ENCODE measurements around the gene CLDN17. TPM values are rescaled to one million over a fixed set of nuclear protein-coding genes. Genes with fewer than 3 reads are reported as not detected.

CLDN17 gene
- total RNA-seq, 1 donor from 2014 or later, result 1.1 TPM

DNA sequence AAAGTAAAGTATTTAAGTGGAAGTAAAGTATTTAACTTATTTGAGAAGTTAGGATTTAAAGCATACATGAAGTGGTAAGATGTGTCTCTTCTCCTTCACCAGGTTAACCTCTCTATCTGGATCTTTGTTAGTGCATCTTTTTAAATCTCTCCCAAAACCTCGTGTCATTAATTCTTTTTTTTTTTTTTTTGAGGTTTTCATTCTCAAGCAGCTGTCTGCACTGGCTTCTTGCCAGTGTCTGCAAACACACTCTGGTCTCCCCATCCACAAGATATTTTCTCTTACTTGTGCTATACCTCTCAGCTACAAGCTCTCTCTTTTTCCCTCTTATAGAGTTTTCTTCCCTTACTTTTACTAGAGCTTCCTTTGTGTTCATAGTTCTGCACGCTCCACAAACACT, 49.0 kb downstream of the CLDN17 start:
- DNase-seq, result no peak

DNA sequence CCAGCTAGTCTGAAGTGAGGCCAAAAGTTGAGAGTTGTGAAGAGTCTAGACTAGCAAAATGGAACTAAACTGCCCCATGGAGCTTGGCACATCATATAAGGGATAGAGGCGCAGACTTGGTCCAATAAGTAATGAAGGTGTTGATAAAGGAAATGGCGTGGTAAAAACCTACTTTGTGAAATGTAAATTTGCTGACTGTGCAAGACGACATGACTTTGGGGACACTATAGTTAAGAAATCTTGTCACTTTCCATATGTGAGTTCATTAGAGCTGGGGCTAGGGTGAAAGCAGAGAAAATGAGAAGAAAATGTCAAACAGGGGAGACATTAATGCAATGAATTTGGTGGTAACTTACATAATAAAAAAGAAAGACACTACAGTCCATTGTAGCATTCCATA, 50.1 kb downstream of the CLDN17 start:
- DNase-seq, result no peak

Other genes starting within 250 kb of the CLDN17 start
- 0.99 TPM for gene GRIK1, start 226.8 kb downstream of the CLDN17 start, total RNA-seq
- 9.6 TPM for gene CLDN8, start 49.3 kb upstream of the CLDN17 start, total RNA-seq
- 10.3 TPM for gene KRTAP24-1, start 116.1 kb upstream of the CLDN17 start, total RNA-seq
- gene KRTAP25-1, start 122.7 kb upstream of the CLDN17 start, total RNA-seq, result not detected
- 3.6 TPM for gene KRTAP26-1, start 153.5 kb upstream of the CLDN17 start, total RNA-seq
- not detected for gene KRTAP27-1, start 170.9 kb upstream of the CLDN17 start, total RNA-seq
- gene KRTAP23-1, start 181.8 kb upstream of the CLDN17 start, total RNA-seq, result not detected
- gene KRTAP13-2, start 205.5 kb upstream of the CLDN17 start, total RNA-seq, result 2.9 TPM
- 0.99 TPM for gene KRTAP13-1, start 229.2 kb upstream of the CLDN17 start, total RNA-seq

Measured in skin of body (tissue), 2 donors.